Karpas-422 (cell line): ENCODE data around the gene WNT3. TPM values are rescaled to one million over a fixed set of nuclear protein-coding genes. Genes with fewer than 3 reads are reported as not detected.
"Not testable (repeated sequence)": the region's sequence is repeated elsewhere in the genome, so short reads cannot be mapped to it uniquely, and the experiment has no call there.

Experiments used
- DNase-seq: peaks from one replicate; pipeline ENCODE4 v3.0.0-alpha.2; 2015
- H2AFZ ChIP-seq: fragments of 200-600 bp; sonication (generic); 2 replicates; pipeline ENCODE4 v1.6.1; 2014; ENCODE audit warnings: antibody characterized with exemption, low read length, mixed read lengths
- H3K27ac ChIP-seq: fragments of 200-600 bp; sonication (generic); 2 replicates; pipeline ENCODE4 v1.5.1; 2014; ENCODE audit warnings: mild to moderate bottlenecking, low read length, moderate library complexity
- H3K27me3 ChIP-seq: fragments of 200-600 bp; sonication (generic); 2 replicates; pipeline ENCODE4 v1.6.1; 2014; ENCODE audit warnings: low read length, mixed read lengths
- H3K36me3 ChIP-seq: fragments of 200-600 bp; sonication (generic); 2 replicates; pipeline ENCODE4 v1.6.1; 2014; ENCODE audit warnings: low read length, mixed read lengths; ENCODE audit not compliant: insufficient read depth
- H3K4me1 ChIP-seq: fragments of 200-600 bp; sonication (generic); 2 replicates; pipeline ENCODE4 v1.6.1; 2014; ENCODE audit warnings: mild to moderate bottlenecking, low read length, mixed read lengths
- H3K4me2 ChIP-seq: fragments of 200-600 bp; sonication (generic); 2 replicates; pipeline ENCODE4 v1.6.1; 2014; ENCODE audit warnings: low read length, low read depth, mild to moderate bottlenecking; ENCODE audit not compliant: poor library complexity, severe bottlenecking
- H3K4me3 ChIP-seq: fragments of 200-600 bp; sonication (generic); 2 replicates; pipeline ENCODE4 v1.5.1; 2014; ENCODE audit warnings: mild to moderate bottlenecking, antibody characterized with exemption, low read length, mixed read lengths
- H3K79me2 ChIP-seq: fragments of 200-600 bp; sonication (generic); 2 replicates; pipeline ENCODE4 v1.6.1; 2014; ENCODE audit warnings: mild to moderate bottlenecking, low read length, mixed read lengths
- H3K9ac ChIP-seq: fragments of 200-600 bp; sonication (generic); 2 replicates; pipeline ENCODE4 v1.6.0; 2014; ENCODE audit warnings: low read length
- H3K9me2 ChIP-seq: fragments of 200-600 bp; sonication (generic), shearing (Covaris generic); replicated peaks from 2 replicates; pipeline ENCODE4 v1.6.0; 2014; ENCODE audit warnings: mild to moderate bottlenecking, low read length, moderate library complexity; ENCODE audit not compliant: insufficient read depth
- H3K9me3 ChIP-seq: fragments of 300-700, 200-600 bp; sonication (generic); 2 replicates; pipeline ENCODE4 v1.6.1; 2014; ENCODE audit warnings: low read length, mixed read lengths
- H4K20me1 ChIP-seq: fragments of 200-600 bp; sonication (generic); 2 replicates; pipeline ENCODE4 v1.6.1; 2014; ENCODE audit warnings: mild to moderate bottlenecking, antibody characterized with exemption, low read length, low read depth; ENCODE audit not compliant: insufficient read depth
- total RNA-seq: library from RNA; depleted of rRNA; stranded (reverse); fragments of >200 nt; shearing (Covaris generic); gene quantifications from 2 replicates; pipeline ENCODE4 v1.2.3, GENCODE V29; 2014; ENCODE audit warnings: low replicate concordance

Gene WNT3
- total RNA-seq, 1 experiment from 2014 or later = 2.0 TPM

GRCh38 chr17:46841561-46842379, 23.3 kb upstream of the WNT3 start:
- Histone ChIP-seq H2AFZ (no peak overlapping the region), H3K27me3 (no peaks in the 10 kb centered on the region), H3K27ac (no peak overlapping the region), H3K4me3 (no peak overlapping the region), H3K9me3 (0 out of 2 replicates have a peak, but pooled peaks cover 9% of the 10 kb centered on the region), H3K79me2 (no peaks in the 10 kb centered on the region), H3K9ac (no peak overlapping the region), H3K9me2 (no peaks in the 10 kb centered on the region), H3K4me1 (no peaks in the 10 kb centered on the region), H4K20me1 (no peaks in the 10 kb centered on the region), H3K36me3 (no peaks in the 10 kb centered on the region), H3K4me2 (no peak overlapping the region)
- DNase-seq = no peak

GRCh38 chr17:46840596-46840995, 22.1 kb upstream of the WNT3 start:
- H3K27me3 ChIP-seq, H3K4me1 ChIP-seq, H2AFZ ChIP-seq, H3K4me3 ChIP-seq, H3K9me3 ChIP-seq, H3K79me2 ChIP-seq, H4K20me1 ChIP-seq, H3K9me2 ChIP-seq, H3K27ac ChIP-seq, H3K4me2 ChIP-seq, H3K9ac ChIP-seq, H3K36me3 ChIP-seq, DNase-seq: not testable (repeated sequence)

- H3K4me3 ChIP-seq = no peak overlapping the region
These were observed 20.7 kb upstream of the WNT3 start for GRCh38 chr17:46839211-46839610.

GRCh38 chr17:46837521-46837920, 19.0 kb upstream of the WNT3 start:
- DNase-seq = no peak
- Histone ChIP-seq H3K36me3 (no peaks in the 10 kb centered on the region), H3K9me2 (no peaks in the 10 kb centered on the region), H2AFZ (no peak overlapping the region), H4K20me1 (no peaks in the 10 kb centered on the region), H3K79me2 (no peaks in the 10 kb centered on the region), H3K4me1 (no peaks in the 10 kb centered on the region), H3K4me3 (no peak overlapping the region), H3K27ac (no peak overlapping the region), H3K4me2 (no peak overlapping the region), H3K9ac (no peak overlapping the region), H3K9me3 (0 out of 2 replicates have a peak, but pooled peaks cover under 1% of the 10 kb centered on the region), H3K27me3 (no peaks in the 10 kb centered on the region)

More at GRCh38 chr17:46839211-46839610, 20.7 kb upstream of the WNT3 start:
- Histone ChIP-seq H3K4me2 (no peak overlapping the region), H2AFZ (no peak overlapping the region), H3K9me3 (0 out of 2 replicates have a peak, but pooled peaks cover 9% of the 10 kb centered on the region), H3K9ac (no peak overlapping the region), H3K27me3 (no peaks in the 10 kb centered on the region), H4K20me1 (no peaks in the 10 kb centered on the region), H3K79me2 (no peaks in the 10 kb centered on the region), H3K36me3 (no peaks in the 10 kb centered on the region), H3K4me1 (no peaks in the 10 kb centered on the region), H3K9me2 (no peaks in the 10 kb centered on the region), H3K27ac (no peak overlapping the region)
- DNase-seq = no peak

- no peaks in the 10 kb centered on the region for H3K36me3 ChIP-seq
- no peaks in the 10 kb centered on the region for H4K20me1 ChIP-seq
- no peaks in the 10 kb centered on the region for H3K9me2 ChIP-seq
- H3K79me2 ChIP-seq = no peaks in the 10 kb centered on the region
- no peaks in the 10 kb centered on the region for H3K9me3 ChIP-seq
- no peak overlapping the region for H3K27ac ChIP-seq
- H3K4me1 ChIP-seq = no peaks in the 10 kb centered on the region
- no peak overlapping the region for H3K4me2 ChIP-seq
- H3K4me3 ChIP-seq = no peak overlapping the region
- H2AFZ ChIP-seq = no peak overlapping the region
- no peak for DNase-seq
- H3K9ac ChIP-seq = no peak overlapping the region
- no peaks in the 10 kb centered on the region for H3K27me3 ChIP-seq
These were observed 18.0 kb upstream of the WNT3 start for GRCh38 chr17:46836500-46836899.

GRCh38 chr17:46834846-46835245, 16.4 kb upstream of the WNT3 start:
- Histone ChIP-seq H3K4me2 (no peak overlapping the region), H3K36me3 (no peaks in the 10 kb centered on the region)
- no peak for DNase-seq

GRCh38 chr17:46833840-46834208, 15.3 kb upstream of the WNT3 start:
- H3K4me1 ChIP-seq = no peaks in the 10 kb centered on the region; the same call in 1 of the 2 replicates
- H3K9ac ChIP-seq = no peak overlapping the region
- H3K36me3 ChIP-seq = no peaks in the 10 kb centered on the region
- H2AFZ ChIP-seq = no peak overlapping the region
- no peak overlapping the region for H3K4me2 ChIP-seq
- H3K9me3 ChIP-seq = no peaks in the 10 kb centered on the region
- no peak for DNase-seq
- H3K27me3 ChIP-seq = no peaks in the 10 kb centered on the region
- no peaks in the 10 kb centered on the region for H3K79me2 ChIP-seq
- no peaks in the 10 kb centered on the region for H3K9me2 ChIP-seq
- H3K4me3 ChIP-seq = no peak overlapping the region
- H3K27ac ChIP-seq = no peak overlapping the region
- no peaks in the 10 kb centered on the region for H4K20me1 ChIP-seq

More at GRCh38 chr17:46834846-46835245, 16.4 kb upstream of the WNT3 start:
- no peaks in the 10 kb centered on the region for H3K27me3 ChIP-seq
- no peaks in the 10 kb centered on the region for H3K79me2 ChIP-seq
- H2AFZ ChIP-seq = no peak overlapping the region
- H4K20me1 ChIP-seq = no peaks in the 10 kb centered on the region
- no peak overlapping the region for H3K4me3 ChIP-seq
- no peaks in the 10 kb centered on the region for H3K9me3 ChIP-seq
- H3K9me2 ChIP-seq = no peaks in the 10 kb centered on the region
- H3K27ac ChIP-seq = no peak overlapping the region
- H3K4me1 ChIP-seq = no peaks in the 10 kb centered on the region; the same call in 1 of the 2 replicates
- no peak overlapping the region for H3K9ac ChIP-seq

- Histone ChIP-seq H3K36me3 (no peaks in the 10 kb centered on the region), H3K4me3 (no peak overlapping the region), H2AFZ (no peak overlapping the region), H3K9ac (no peak overlapping the region), H3K4me1 (no peaks in the 10 kb centered on the region; the same call in 1 of the 2 replicates), H4K20me1 (no peaks in the 10 kb centered on the region), H3K79me2 (no peaks in the 10 kb centered on the region), H3K4me2 (no peak overlapping the region), H3K9me3 (no peaks in the 10 kb centered on the region), H3K27me3 (no peaks in the 10 kb centered on the region), H3K27ac (no peak overlapping the region), H3K9me2 (no peaks in the 10 kb centered on the region)
- DNase-seq = no peak
These were observed 14.7 kb upstream of the WNT3 start for GRCh38 chr17:46832945-46833839.
